PC-9 (cell line): ENCODE results near the gene AQP12A. TPM values are rescaled to one million over a fixed set of nuclear protein-coding genes. Genes with fewer than 3 reads are reported as not detected.

Experiments
- BruUV-seq: library from RNA; stranded (reverse); fragments of 400-500 nt; replicated peaks from 2 replicates; lab custom pipeline; 2021; lab: Mats Ljungman, UMichigan
- CTCF ChIA-PET: fragments of 300-600 bp; sonication (Branson Sonifier 250); formaldehyde crosslinking; loops from one replicate; lab custom pipeline; 2022; ENCODE audit warnings: antibody characterized with exemption; lab: Charles Lee
- POLR2A ChIA-PET: fragments of 300-600 bp; sonication (Branson Sonifier 250); formaldehyde crosslinking; loops from one replicate; lab custom pipeline; 2022; ENCODE audit warnings: antibody characterized with exemption; ENCODE audit not compliant: unreplicated experiment; lab: Charles Lee
- DNase-seq, 2 experiments: peaks; one replicate each; pipeline versions ENCODE4 v3.0.0 to v3.0.0-alpha.2; 2015 to 2022; ENCODE audit warnings: mixed read lengths in 1 of 2
- H2AFZ ChIP-seq: fragments of 200-600 bp; sonication (generic); 2 replicates; pipeline ENCODE4 v1.8.1; 2017; ENCODE audit warnings: antibody characterized with exemption
- H3F3A ChIP-seq: fragments of 200-600 bp; sonication (generic); 2 replicates; pipeline ENCODE4 v1.8.1; 2017; ENCODE audit warnings: antibody characterized with exemption, mild to moderate bottlenecking, low read depth; ENCODE audit not compliant: insufficient read depth
- H3K27ac ChIP-seq: fragments of 200-600 bp; sonication (generic); 2 replicates; pipeline ENCODE4 v1.6.1; 2016; ENCODE audit warnings: mixed run types
- H3K27me3 ChIP-seq: fragments of 200-600 bp; sonication (generic); 2 replicates; pipeline ENCODE4 v1.6.1; 2016; ENCODE audit warnings: low read depth, mixed run types; ENCODE audit not compliant: insufficient read depth
- H3K36me3 ChIP-seq: fragments of 200-600 bp; sonication (generic); 2 replicates; pipeline ENCODE4 v1.6.1; 2016; ENCODE audit warnings: low read depth, mixed run types
- H3K4me1 ChIP-seq: fragments of 200-600 bp; sonication (generic); replicated peaks from 2 replicates; pipeline ENCODE4 v1.6.1; 2016; ENCODE audit warnings: mixed run types; ENCODE audit not compliant: insufficient read depth
- H3K4me2 ChIP-seq: fragments of 200-600 bp; sonication (generic); 2 replicates; pipeline ENCODE4 v1.6.1; 2017; ENCODE audit warnings: mixed run types
- H3K4me3 ChIP-seq: fragments of 200-600 bp; sonication (generic); 2 replicates; pipeline ENCODE4 v1.6.1; 2016; ENCODE audit warnings: mixed run types
- H3K79me2 ChIP-seq: fragments of 200-600 bp; sonication (generic); 2 replicates; pipeline ENCODE4 v1.6.1; 2017; ENCODE audit warnings: low read depth, mixed run types
- H3K9me2 ChIP-seq: fragments of 200-600 bp; sonication (generic); 2 replicates; pipeline ENCODE4 v1.8.1; 2017; ENCODE audit warnings: mild to moderate bottlenecking; ENCODE audit not compliant: insufficient read depth
- H3K9me3 ChIP-seq: fragments of 200-600 bp; sonication (generic); 2 replicates; pipeline ENCODE4 v1.8.1; 2016; ENCODE audit warnings: low read depth; ENCODE audit not compliant: insufficient read depth
- H4K20me1 ChIP-seq: fragments of 200-600 bp; sonication (generic); 2 replicates; pipeline ENCODE4 v1.8.1; 2017; ENCODE audit not compliant: insufficient read depth
- EZH2 ChIP-seq: fragments of 200-600 bp; sonication (generic); IDR thresholded peaks from 2 replicates; pipeline ENCODE4 v1.8.0; 2017; ENCODE audit warnings: antibody characterized with exemption, low read depth
- intact Hi-C: fragments of 100-400 bp; cut with micrococcal nuclease; formaldehyde crosslinking; loops from one replicate; pipeline ENCODE4 v1.10.0; 2022; ENCODE audit not compliant: unreplicated experiment
- total RNA-seq: library from RNA; stranded (reverse); gene quantifications from 2 replicates; pipeline ENCODE4 v1.2.3, GENCODE V29; 2021
- TF ChIP-seq, protein P1 (sequence below): fragments of 200-600 bp; sonication (generic); conservative IDR thresholded peaks from 2 replicates; pipeline ENCODE4 v1.6.1; 2017; ENCODE audit warnings: mixed run types, antibody characterized with exemption, mild to moderate bottlenecking, moderate library complexity

The AQP12A gene
- total RNA-seq, 1 experiment from 2014 or later = not detected

DNA sequence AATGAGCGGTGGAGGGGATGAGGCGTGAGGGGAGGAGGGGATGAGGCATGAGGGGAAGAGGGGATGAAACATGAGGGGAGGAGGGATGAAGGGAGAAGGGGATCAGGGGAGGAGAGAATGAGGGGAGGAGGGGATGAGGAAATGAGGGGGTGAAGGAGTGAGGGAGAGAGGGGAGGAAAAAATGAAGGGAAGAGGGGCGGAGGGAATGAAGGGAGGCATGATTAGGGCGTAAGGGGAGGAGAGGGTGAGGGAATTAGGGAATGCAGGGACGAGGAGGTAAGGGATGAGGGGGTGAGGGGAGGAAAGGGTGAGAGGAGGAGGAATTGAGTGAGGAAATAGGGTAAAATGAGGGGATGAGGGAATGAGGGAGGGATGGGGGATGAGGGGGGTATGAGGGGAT is 40.5 kb downstream of the AQP12A start:
- Histone ChIP-seq H3K36me3 (no peaks in the 10 kb centered on the region), H3K79me2 (no peaks in the 10 kb centered on the region), H3K4me1 (no peaks in the 10 kb centered on the region), H4K20me1 (no peaks in the 10 kb centered on the region; the same call in 1 of the 2 replicates), H3K4me3 (no peak overlapping the region), H3K27ac (no peak overlapping the region), H3K9me2 (no peaks in the 10 kb centered on the region), H3K4me2 (no peak overlapping the region), H2AFZ (no peak overlapping the region), H3K9me3 (no peaks in the 10 kb centered on the region), H3F3A (no peaks in the 10 kb centered on the region), H3K27me3 (peaks cover 75% of the 10 kb centered on the region)
- DNase-seq = no peak
- TF ChIP-seq, protein P1, sequence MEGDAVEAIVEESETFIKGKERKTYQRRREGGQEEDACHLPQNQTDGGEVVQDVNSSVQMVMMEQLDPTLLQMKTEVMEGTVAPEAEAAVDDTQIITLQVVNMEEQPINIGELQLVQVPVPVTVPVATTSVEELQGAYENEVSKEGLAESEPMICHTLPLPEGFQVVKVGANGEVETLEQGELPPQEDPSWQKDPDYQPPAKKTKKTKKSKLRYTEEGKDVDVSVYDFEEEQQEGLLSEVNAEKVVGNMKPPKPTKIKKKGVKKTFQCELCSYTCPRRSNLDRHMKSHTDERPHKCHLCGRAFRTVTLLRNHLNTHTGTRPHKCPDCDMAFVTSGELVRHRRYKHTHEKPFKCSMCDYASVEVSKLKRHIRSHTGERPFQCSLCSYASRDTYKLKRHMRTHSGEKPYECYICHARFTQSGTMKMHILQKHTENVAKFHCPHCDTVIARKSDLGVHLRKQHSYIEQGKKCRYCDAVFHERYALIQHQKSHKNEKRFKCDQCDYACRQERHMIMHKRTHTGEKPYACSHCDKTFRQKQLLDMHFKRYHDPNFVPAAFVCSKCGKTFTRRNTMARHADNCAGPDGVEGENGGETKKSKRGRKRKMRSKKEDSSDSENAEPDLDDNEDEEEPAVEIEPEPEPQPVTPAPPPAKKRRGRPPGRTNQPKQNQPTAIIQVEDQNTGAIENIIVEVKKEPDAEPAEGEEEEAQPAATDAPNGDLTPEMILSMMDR = no peak
- TF ChIP-seq EZH2 = no peak
- no TSS peak for BruUV-seq
- intact Hi-C loops = no loop called here
- ChIA-PET CTCF (no interaction called here), POLR2A (no interaction called here)

DNA sequence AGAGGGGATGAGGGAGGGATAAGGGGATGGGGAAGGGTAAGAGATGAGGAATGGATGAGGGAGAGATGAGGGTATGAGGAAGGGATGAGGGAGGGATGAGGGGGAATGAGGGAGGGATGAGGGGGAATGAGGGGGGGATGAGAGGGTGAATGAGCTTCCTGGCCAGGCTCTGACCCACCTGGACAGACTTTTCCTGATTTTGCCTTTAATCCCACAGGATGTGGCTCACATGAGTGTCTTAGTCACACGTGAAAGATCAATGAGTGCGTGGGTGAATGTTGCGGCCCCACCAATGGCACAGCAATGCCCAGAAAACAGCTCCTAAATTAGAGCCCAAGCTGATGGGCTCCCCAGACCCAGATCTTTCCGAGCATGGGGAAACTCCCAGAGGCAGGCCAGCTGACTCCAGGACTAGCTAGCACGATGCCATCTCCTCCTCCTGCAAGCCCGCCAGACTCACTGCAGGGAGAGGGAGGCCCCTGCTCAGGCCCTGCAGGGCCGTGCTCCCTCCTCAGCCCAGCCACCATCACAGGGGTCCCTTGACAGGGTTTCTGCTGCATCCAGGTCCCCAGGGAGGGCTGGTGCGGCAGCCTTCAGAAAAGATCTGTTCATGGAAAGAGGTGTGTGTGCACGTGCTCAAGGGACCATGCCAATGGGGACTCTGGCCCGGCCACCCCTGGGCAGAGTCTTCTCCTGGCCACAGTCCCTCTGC is 41.4 kb downstream of the AQP12A start:
- ChIA-PET POLR2A (no interaction called here), CTCF (no interaction called here)
- Histone ChIP-seq H3K4me2 (no peak overlapping the region), H3K4me3 (no peak overlapping the region), H3K9me2 (no peaks in the 10 kb centered on the region), H3K9me3 (no peaks in the 10 kb centered on the region), H3K36me3 (no peaks in the 10 kb centered on the region), H3K79me2 (no peaks in the 10 kb centered on the region), H3K4me1 (no peaks in the 10 kb centered on the region), H3F3A (no peaks in the 10 kb centered on the region), H2AFZ (no peak overlapping the region), H4K20me1 (no peaks in the 10 kb centered on the region; the same call in 1 of the 2 replicates), H3K27ac (no peak overlapping the region), H3K27me3 (peaks cover 66% of the 10 kb centered on the region)
- intact Hi-C loops = no loop called here
- no peak for TF ChIP-seq EZH2
- TF ChIP-seq, protein P1 = no peak
- no TSS peak for BruUV-seq
- no peak for DNase-seq

DNA sequence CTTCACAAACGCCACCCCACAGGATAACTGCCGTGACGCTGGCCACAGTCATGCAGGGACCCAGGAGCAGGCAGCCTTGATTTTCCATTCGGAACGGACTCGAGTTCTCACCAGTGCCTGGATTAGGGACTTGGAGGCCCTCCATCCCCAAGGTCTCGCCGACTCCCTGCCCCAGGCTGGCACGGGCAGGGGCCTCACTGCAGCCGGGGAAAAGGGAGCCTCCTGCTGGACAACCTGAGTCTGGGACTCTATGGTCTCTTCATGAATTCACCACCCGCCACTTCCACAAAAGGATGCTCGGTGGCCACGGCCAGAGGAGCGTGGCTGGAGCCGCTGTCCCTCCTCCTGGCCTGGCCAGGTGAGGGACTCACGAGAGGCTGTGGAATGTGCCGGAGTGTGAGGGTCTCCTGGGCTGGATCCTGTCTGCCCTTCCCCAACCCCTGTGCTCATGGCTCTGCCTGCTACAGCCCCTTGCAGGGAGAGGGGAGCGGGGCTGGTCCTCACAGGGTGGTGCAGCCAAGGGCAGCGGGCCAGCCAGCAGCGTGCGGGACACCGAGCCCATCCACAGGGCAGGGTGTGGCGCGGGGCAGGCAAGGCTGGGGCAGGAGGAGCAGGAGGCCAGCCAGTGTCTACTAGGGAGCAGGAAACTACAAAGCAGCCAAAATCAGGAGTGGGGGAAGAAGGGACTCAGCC is 42.3 kb downstream of the AQP12A start:
- intact Hi-C loops = no loop called here
- no peak for DNase-seq

More for the DNA sequence above, 42.3 kb downstream of the AQP12A start:
- no peaks in the 10 kb centered on the region for H3K4me1 ChIP-seq
- no peaks in the 10 kb centered on the region for H3K79me2 ChIP-seq
- H3K27ac ChIP-seq = no peak overlapping the region
- no peak overlapping the region for H3K4me2 ChIP-seq
- no peaks in the 10 kb centered on the region for H3K9me3 ChIP-seq
- H4K20me1 ChIP-seq = no peaks in the 10 kb centered on the region; the same call in 1 of the 2 replicates
- TF ChIP-seq EZH2 = no peak
- TF ChIP-seq, protein P1 = peak; percentile 41
- H3K27me3 ChIP-seq = peaks cover 58% of the 10 kb centered on the region
- H3F3A ChIP-seq = no peaks in the 10 kb centered on the region
- BruUV-seq = no TSS peak
- H2AFZ ChIP-seq = no peak overlapping the region
- no peaks in the 10 kb centered on the region for H3K9me2 ChIP-seq
- H3K4me3 ChIP-seq = no peak overlapping the region
- no peaks in the 10 kb centered on the region for H3K36me3 ChIP-seq
- CTCF ChIA-PET = no interaction called here
- POLR2A ChIA-PET = no interaction called here
